GM18520 (cell line): ENCODE measurements around the gene CDHR5.
"Not testable (repeated sequence)": the region's sequence is repeated elsewhere in the genome, so short reads cannot be mapped to it uniquely, and the experiment has no call there.

Experiments
- ATAC-seq: cut with Tn5 transposase; IDR thresholded peaks from one replicate; pipeline ENCODE4 v1.9.1; 2021; ENCODE audit not compliant: unreplicated experiment

The CDHR5 gene, protein sequence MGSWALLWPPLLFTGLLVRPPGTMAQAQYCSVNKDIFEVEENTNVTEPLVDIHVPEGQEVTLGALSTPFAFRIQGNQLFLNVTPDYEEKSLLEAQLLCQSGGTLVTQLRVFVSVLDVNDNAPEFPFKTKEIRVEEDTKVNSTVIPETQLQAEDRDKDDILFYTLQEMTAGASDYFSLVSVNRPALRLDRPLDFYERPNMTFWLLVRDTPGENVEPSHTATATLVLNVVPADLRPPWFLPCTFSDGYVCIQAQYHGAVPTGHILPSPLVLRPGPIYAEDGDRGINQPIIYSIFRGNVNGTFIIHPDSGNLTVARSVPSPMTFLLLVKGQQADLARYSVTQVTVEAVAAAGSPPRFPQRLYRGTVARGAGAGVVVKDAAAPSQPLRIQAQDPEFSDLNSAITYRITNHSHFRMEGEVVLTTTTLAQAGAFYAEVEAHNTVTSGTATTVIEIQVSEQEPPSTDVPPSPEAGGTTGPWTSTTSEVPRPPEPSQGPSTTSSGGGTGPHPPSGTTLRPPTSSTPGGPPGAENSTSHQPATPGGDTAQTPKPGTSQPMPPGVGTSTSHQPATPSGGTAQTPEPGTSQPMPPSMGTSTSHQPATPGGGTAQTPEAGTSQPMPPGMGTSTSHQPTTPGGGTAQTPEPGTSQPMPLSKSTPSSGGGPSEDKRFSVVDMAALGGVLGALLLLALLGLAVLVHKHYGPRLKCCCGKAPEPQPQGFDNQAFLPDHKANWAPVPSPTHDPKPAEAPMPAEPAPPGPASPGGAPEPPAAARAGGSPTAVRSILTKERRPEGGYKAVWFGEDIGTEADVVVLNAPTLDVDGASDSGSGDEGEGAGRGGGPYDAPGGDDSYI

DNA sequence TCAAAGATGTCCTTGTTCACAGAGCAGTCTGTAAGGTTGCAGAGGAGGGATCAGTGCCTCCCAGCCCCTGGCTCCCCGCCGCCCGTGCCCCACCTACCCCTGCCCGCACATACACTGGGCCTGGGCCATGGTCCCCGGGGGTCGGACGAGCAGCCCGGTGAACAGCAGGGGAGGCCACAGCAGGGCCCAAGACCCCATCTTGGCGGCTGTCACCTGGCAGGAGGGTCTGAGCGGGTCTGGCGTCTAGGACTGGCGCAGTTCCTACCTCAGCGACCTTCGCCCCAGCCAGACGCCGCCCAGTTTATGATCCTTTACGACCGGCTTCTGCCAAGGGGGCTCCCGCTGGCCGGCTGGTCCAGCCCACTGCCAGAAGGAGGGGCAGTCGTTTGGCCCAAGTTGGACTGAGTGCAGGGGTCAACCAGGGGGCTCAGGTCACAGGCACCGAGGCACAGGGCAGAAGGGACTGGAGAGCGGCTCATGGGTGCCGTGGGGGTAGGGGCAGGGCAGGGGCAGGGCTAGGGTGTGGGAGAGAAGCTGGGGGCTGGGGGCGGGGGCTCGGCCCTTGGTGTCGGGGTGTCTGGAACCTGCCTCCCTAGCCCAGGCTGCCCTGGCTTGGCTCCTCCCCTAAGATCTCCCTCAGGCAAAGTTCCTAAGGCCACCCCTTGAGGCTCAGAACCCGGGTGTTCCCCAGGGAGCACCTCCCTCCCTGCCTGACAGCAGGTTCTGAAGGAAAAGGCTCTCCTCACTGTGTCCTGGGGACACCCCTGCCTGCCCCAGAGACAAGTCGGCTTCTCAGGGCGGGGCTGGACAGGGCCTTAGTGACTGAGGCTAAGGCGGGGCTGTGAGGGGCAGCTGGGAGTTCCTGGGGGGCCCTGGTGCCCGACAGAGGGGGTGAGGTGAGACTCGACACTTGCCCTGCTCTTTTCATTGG lies at the start of gene CDHR5:
CDHR5 (minus strand) TSS at position 251 of the 931 bp plus-strand sequence; CDS start at position 198, 53 bp downstream.
- no peak for ATAC-seq

DNA sequence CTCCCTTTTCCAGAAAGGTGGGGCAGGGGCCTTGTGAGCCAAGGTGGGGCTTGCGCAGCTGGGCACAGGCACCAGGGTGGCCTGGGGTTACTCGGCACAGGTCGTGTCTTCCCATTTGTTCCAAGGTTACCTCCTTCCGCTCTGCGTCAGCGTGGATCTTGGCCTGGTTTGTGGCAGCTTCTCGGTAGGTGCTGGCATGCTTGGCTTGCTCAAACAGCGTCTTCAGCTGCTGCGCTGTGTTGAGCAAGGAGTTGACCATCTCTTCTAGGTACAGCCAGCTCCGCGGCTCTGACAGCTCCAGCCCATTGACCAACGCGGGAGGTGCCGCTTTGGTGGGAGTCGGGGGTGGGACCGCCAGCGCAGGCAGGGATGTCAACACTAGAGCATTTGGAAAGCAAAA lies 49.7 kb upstream of the CDHR5 start:
- no peak for ATAC-seq

DNA sequence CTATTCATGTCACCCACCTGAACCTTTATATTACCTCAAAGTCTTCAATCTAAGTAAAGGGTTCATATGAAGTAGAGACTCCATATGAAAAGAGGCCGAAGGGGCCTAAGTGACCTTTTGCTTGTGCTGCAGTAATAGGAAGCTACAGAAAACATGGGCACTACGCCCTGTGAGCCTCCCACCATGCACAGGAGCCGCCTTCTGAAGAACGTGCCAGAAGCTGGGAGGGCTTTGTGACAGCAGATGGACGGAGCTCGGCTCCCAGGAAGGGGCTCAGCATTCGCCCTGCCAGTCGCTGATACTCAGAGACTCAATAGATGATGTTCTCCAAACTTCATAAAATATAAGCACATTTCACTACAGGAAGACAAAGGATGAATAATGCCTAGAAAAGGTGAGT lies 49.1 kb upstream of the CDHR5 start:
- ATAC-seq = no peak

DNA sequence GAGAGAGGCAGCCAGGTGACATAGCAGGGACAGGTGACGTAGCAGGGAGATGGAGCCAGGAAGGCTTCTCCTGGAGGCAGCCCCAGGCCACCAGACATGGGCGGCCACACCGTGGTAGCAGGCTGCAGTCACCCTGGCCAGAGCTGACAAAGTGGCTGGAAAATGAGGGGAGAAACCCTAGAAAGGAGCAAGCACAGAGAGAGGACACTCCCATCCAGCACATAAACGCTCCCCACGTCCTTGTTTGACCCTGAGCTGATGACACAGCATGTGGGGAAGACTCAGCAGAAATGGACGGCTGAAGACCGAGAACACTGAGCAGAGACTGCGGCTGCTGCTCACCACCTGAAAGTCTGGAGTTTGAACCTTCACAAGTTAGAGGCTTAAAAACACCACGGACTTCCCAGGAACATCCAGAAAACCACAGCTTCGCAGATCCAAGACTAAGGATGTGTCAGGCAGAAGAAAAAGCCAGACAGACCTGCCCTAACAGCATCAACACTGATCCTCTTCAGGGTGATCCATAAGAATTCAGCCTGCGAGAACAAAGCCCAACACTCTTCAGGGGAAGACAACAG lies 41.0 kb upstream of the CDHR5 start:
- no peak for ATAC-seq

DNA sequence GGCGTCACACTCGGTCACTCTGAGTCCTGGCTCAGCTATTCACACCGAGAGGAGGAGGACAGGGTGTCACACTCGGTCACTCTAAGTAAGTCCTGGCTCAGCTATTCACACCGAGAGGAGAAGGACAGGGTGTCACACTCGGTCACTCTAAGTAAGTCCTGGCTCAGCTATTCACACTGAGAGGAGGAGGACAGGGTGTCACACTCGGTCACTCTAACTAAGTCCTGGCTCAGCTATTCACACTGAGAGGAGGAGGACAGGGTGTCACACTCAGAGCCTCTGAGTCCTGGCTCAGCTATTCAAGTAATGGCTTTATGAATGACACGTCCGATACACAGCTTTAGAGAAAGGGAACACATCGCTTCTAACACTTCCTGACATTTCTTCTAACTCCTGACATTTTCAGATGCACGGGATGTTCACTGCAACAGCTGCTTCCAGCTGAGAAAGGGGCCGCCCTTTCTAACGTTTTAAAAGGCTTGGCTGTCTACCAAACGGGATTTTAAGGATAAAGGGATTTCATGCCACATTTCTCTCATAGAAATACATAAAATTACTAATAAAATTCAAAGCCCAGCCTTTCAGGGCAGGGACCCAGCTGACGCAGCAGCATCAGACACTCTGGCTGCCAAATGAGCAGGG lies 40.4 kb upstream of the CDHR5 start:
- ATAC-seq = no peak

DNA sequence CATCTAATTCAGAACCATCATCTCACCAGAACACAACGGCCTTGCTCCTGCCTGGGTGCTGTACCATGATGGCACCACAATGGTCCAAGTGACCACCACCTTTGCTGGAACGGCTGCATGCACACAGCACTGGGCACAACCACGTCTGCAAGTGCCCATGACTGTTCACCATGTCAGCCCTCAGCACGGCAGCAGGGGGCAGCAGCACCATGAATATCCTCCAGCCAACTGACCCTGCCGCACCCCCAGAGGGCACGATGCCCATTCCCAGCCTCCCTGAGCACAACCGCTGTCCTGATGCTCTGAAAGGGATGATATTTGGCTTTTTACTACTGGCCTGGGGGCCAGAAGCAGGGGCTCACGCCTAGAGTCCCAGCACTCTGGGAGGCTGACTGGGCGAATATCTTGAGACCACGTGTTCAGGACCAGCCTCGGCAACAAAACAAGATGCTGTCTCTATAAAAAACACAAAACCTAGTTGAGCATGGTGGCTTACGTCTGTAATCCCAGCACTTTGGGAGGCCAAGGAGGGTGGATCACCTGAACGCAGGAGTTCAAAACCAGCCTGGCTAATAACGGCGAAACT lies 38.0 kb upstream of the CDHR5 start:
- ATAC-seq = no peak

DNA sequence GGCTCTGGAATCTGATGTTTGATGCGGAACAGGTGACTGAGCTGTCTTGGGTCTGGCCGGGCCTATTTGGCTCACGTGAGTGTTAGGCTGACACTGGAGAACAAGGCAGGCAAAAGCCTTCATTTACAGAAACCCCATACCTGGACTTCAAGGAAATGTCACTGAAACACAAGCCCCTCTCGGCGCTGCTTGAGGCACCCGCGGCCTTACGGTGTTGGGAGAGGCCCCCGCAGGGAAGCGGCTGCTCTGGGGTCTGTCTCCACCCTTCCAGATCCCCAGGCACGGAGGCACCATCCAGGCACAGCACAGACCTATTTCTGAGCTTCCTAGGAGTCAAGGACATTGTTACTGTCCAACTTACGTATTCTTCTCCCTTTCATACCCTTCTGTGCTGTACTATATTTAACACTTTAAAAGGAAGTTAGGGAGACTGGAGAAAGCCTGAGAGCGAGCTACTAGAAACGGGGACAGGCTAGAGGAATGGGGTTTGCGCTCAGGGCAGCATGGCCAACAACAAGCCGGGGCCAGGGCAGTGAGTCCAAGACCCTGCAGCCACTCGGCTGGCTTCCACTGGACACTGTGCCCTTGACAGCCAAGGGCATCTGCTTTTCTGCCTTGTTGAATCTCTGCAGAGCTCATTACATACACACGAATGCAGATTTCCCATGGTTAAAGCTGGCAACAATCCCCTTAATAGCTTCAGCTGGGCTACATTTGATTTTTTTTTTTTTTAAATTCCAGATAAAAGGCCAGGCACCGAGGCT lies 36.1 kb upstream of the CDHR5 start:
- ATAC-seq = no peak

DNA sequence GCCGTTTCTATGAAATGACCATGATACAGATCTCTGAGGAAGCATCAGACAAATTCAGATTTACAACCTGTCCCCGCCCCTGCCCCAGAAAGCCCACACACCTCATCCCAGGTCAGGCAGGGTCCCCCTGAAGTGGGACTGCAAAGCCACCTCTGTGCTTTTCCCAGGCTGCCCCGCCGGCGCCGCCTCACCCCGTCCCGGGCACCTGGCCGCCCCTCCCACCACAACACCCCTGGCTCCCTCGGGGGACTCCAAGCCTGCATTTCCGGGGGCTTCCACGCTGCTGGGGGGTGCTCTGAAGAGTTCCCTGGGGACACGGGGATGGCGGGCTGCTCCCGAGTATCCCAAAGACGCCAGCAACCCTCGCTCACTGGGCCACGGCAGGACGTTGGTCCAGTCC lies 35.5 kb upstream of the CDHR5 start:
- no peak for ATAC-seq

DNA sequence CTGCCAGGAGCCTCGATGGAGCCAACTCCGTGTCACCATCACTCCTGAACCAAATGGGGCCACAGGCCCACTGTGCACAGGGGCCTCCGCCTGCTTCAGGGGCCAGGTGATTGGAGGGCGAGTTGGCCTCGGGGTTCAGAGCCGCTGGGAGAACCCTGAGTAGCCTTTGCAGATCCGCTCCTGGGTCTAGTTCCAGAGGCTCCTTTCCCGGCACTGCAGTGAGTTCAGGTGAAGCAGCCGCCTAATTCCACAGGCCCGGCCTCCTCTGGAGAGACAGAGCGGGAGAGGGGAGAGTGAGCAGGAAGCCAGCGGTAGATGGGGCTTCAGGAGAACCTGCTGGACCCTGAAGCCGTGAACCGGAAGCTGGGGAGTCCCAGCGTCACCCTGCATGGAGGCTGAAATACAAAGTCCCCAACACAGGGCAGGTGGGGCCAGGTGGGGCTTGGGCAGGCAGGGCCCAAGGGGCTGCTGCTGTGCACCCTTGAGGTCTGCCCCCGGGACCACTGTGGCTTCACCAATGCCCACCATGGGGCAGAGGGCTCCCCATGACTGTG lies 34.9 kb upstream of the CDHR5 start:
- ATAC-seq = no peak

DNA sequence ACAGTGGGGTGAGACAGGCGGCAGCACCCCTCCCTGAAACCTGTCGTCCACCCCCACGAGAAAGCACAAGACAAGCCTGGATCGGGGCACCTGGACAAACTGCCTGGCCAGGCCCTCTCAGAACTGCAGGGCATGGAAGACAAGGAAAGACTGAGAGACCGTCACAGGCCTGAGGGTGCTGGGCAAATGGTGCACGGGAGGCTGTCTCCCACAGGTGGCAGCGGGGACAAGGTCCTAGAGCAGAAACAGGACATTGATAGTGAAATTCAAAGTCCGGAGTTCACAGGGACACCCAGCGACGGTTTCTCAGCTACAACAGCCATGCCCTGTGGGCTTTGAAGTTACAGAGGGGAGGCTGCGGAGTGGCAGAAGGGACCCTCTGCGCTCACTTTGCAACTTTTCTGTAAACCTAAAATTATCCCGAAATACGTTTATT lies 33.0 kb upstream of the CDHR5 start:
- ATAC-seq = no peak

DNA sequence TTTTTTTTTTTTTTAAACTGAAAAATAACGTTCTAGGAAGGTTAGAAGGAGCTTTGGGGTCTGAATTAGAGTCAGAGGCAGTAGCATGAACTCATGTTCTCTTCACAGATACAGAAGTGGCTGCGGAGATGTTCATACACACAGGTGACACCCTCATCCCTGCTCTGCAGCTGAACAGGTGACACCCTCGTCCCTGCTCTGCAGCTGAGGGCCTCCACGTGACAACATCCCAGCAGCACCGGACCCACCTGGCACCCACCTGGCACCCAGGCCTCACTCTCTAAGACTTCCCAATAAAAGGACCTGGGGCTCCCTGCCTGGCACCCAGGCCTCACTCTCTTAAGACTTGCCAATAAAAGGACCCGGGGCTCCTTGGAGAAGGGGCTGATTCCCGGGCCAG lies 32.1 kb upstream of the CDHR5 start:
- no peak for ATAC-seq

DNA sequence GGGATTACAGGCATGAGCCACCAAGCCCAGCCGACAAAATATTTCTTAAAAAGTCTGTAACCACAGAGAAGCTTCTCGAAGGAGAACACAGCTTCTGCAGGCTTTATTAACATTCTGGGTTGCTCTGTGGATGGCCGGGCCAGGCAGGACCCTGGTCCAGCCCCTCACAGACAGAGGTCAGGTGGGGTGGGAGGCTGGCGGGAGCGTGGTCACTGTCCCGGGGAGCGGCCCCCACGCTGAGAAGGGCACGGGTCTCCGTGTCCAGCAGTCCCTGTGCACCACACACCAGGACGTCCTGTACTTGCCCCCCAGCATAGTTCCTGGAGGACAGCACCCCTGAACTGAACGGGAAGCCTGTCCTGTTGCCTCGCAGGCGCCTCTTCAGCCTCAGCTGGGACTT lies 31.7 kb upstream of the CDHR5 start:
- ATAC-seq = no peak

DNA sequence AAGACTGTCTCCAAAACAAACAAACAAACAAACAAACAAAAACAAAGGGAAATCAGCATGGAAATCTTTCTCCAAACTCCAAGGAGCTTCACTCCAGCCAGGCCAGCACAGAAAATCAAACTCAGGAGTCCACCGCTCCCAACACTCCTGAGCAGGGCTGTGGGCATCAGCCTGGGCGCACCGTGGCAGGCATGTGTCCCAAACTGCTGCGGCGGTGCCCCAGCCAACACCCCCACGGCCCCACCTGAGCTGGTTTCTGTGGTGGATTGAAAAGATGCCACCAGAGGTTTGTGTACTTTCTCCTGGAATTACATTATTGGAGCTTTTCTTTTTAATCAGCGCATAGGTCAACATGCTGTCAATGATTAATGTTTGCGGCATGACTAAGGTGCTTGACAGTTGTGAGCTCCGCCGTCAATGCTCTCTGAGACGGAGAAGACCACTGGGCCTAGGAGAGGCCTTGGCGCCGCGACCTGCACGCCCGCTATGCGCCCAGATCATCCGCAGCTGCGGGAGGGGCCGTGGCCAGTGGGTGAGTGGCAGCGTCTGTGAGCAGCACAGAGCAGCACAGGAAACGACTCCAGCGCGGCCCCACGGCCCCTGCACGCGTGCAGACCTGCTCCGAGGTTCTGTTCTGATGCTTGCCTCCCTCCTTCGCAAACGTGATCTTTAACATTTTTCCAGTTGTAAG lies 30.4 kb upstream of the CDHR5 start:
- ATAC-seq = no peak

DNA sequence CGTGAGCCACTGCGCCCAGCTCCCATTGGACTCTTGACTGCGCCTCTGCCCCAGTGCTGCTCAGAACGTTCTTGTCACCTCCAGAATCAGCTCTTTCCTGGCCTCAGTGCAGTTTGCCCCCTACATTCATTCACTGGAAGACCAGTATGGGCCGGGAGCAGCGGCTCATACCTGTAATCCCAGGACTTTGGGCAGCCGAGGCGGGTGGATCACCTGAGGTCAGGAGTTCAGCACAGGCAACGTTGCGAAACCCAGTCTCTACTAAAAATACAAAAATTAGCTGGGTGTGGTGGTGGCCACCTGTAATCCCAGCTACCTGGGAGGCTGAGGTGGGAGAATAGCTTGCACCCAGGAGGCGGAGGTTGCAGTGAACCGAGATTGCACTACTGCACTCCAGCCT lies 29.7 kb upstream of the CDHR5 start:
- ATAC-seq = not testable (repeated sequence)

DNA sequence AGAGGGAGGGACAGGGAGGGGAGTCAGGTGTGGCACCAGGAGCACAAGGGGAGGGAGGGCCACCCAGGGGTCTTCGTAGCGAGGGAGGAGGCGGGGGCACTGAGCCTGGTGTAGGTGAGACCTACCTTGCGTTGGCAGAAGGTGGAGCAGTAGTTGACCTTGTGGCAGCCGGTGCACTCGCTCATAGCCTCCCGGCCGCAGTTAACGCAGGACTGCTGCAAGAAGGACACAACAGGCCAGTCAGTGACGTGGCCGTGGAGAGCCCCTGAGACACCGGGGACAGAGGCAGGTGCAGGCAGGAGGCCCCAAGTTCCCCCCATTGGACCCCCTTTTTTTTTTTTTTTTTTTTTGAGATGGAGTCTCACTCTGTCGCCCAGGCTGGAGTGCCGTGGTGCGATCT lies 29.1 kb upstream of the CDHR5 start:
- ATAC-seq = no peak

DNA sequence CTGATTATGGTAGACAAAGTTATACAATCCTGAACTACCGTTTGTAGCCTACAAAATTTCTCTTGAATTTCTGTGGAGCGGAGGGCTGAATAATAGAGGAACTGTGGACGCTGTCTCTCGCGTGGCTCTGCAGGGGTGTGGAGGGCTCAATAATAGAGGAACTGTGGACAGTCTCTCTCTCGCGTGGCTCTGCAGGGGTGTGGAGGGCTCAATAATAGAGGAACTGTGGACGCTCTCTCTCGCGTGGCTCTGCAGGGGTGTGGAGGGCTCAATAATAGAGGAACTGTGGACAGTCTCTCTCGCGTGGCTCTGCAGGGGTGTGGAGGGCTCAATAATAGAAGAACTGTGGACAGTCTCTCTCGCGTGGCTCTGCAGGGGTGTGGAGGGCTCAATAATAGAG lies 28.4 kb upstream of the CDHR5 start:
- not testable (repeated sequence) for ATAC-seq

DNA sequence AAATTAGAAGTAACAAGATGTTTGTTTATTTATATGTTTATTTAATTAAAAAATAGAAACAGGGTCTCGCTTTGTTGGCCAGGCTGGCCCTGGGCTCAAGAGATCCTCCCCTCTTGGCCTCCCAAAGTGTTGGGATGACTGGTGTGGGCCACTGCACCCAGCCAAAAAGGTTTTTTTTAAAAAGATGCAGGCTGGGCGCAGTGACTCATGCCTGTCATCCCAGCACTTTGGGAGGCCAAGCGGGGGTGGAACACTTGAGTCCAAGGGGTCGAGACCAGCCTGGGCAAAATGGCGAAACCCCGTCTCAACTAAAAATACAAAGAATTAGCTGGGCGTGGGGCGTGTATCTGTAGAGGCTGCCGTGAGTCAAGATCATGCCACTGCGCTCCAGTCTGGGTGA lies 25.7 kb upstream of the CDHR5 start:
- ATAC-seq = no peak

DNA sequence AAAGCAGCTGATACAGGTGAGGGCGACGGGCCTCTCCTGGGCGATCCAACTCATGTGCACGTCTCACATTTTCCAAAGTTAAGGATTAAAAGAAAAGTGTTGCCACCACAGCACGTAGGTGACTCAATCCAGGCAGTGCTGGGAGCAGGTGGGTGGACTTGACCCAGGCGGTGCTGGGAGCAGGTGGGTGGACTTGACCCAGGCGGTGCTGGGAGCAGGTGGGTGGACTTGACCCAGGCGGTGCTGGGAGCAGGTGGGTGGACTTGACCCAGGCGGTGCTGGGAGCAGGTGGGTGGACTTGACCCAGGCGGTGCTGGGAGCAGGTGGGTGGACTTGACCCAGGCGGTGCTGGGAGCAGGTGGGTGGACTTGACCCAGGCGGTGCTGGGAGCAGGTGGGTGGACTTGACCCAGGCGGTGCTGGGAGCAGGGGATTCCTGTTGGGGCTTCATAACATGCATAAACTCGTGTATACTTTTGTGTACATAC lies 23.0 kb upstream of the CDHR5 start:
- ATAC-seq = not testable (repeated sequence)
